HepG2 (cell line): ENCODE data around the gene BAIAP2L1. TPM values are rescaled to one million over a fixed set of nuclear protein-coding genes. Genes with fewer than 3 reads are reported as not detected.

Experiments used
- CENPT ChIP-seq: sonication (generic); formaldehyde crosslinking; IDR thresholded peaks from 2 replicates; pipeline ENCODE4 v1.8.0; 2022; ENCODE audit warnings: low read depth, mild to moderate bottlenecking, moderate library complexity, missing genetic modification reagents
- CREBL2 ChIP-seq: sonication (generic); formaldehyde crosslinking; IDR thresholded peaks from 2 replicates; pipeline ENCODE4 v1.8.1; 2023; ENCODE audit warnings: missing genetic modification reagents, mild to moderate bottlenecking, borderline replicate concordance
- HDAC6 ChIP-seq: fragments of 200-600 bp; sonication (generic); IDR thresholded peaks from 2 replicates; pipeline ENCODE4 v1.7.0; 2017; ENCODE audit warnings: mild to moderate bottlenecking, antibody characterized with exemption, low read length, low read depth
- HMGXB3 ChIP-seq: sonication (generic); formaldehyde crosslinking; IDR thresholded peaks from 2 replicates; pipeline ENCODE4 v1.4.0; 2020; ENCODE audit warnings: missing genetic modification reagents, borderline replicate concordance
- MAFG ChIP-seq: sonication (generic); formaldehyde crosslinking; IDR thresholded peaks from 2 replicates; pipeline ENCODE4 v1.5.1; 2020; ENCODE audit warnings: mild to moderate bottlenecking, missing genetic modification reagents
- RELA ChIP-seq: sonication (generic); formaldehyde crosslinking; IDR thresholded peaks from 2 replicates; pipeline ENCODE4 v1.4.0; 2020; ENCODE audit warnings: missing genetic modification reagents
- SRY ChIP-seq: sonication (generic); formaldehyde crosslinking; IDR thresholded peaks from 2 replicates; pipeline ENCODE4 v1.8.0; 2022; ENCODE audit warnings: mild to moderate bottlenecking, missing genetic modification reagents
- TEAD3 ChIP-seq: optimal IDR thresholded peaks from 2 replicates; pipeline ENCODE3; 2016; ENCODE audit warnings: borderline replicate concordance
- XRCC5 ChIP-seq: fragments of 200-400 bp; formaldehyde crosslinking; optimal IDR thresholded peaks from 2 replicates; pipeline ENCODE3; 2017; ENCODE audit warnings: mild to moderate bottlenecking, low read length
- ZNF512 ChIP-seq: sonication (generic); formaldehyde crosslinking; IDR thresholded peaks from 2 replicates; pipeline ENCODE4 v1.4.0; 2020; ENCODE audit warnings: mild to moderate bottlenecking, missing genetic modification reagents
- ZNF782 ChIP-seq: sonication (generic); formaldehyde crosslinking; IDR thresholded peaks from 2 replicates; pipeline ENCODE4 v1.4.0; 2020; ENCODE audit warnings: missing genetic modification reagents, mild to moderate bottlenecking, borderline replicate concordance
- ZNF790 ChIP-seq: sonication (generic); formaldehyde crosslinking; IDR thresholded peaks from 2 replicates; pipeline ENCODE4 v1.8.0; 2022; ENCODE audit warnings: missing genetic modification reagents, mild to moderate bottlenecking, borderline replicate concordance
- polyA plus RNA-seq, 8 experiments: library from polyadenylated mRNA; depleted of rRNA in 3 of 8; stranded (reverse) in 7 of 8; unstranded in 1 of 8; fragments of >200 nt; fragmentation: Illumina TruSeq in 4 of 8; extraction: Trizol in 4 of 8; gene quantifications; 2 replicates each; pipeline versions ENCODE4 v1.2.1 to v1.2.3, GENCODE V29; 2011 to 2016; ENCODE audit warnings: low read depth in 4 of 8, missing spikeins in 1 of 8, mixed read lengths in 1 of 8; ENCODE audit not compliant: insufficient read depth in 1 of 8
- total RNA-seq, 5 experiments: library from RNA; depleted of rRNA; stranded (reverse); fragments of >200 nt; fragmentation: Illumina TruSeq; extraction: Trizol; gene quantifications; 2 replicates each; pipeline ENCODE4 v1.2.3, GENCODE V29; 2016; ENCODE audit warnings: low read depth in 1 of 5
- TF ChIP-seq, protein P1 (sequence below), 2 experiments: fragments of 450-650 bp in 1 of 2; sonication (generic) in 1 of 2; formaldehyde crosslinking; IDR thresholded peaks; 2 replicates each; pipeline versions ENCODE4 v1.5.0 to v1.8.0; 2020 to 2022; ENCODE audit warnings: mild to moderate bottlenecking in 1 of 2, missing genetic modification reagents in 1 of 2
- TF ChIP-seq, protein P2 (sequence below): sonication (generic); formaldehyde crosslinking; IDR thresholded peaks from 2 replicates; pipeline ENCODE4 v1.9.0; 2021; ENCODE audit warnings: missing genetic modification reagents, mild to moderate bottlenecking, borderline replicate concordance
- TF ChIP-seq, protein P3 (sequence below): sonication (generic); formaldehyde crosslinking; IDR thresholded peaks from 2 replicates; pipeline ENCODE4 v1.4.0; 2020; ENCODE audit warnings: mild to moderate bottlenecking, low read depth, missing genetic modification reagents

Gene BAIAP2L1
- total and polyA plus RNA-seq, 2 of the 13 experiments (the other 11 are each of a cell fraction or from before 2014, with no cell fraction given), result 13.0 to 21.5 TPM

DNA sequence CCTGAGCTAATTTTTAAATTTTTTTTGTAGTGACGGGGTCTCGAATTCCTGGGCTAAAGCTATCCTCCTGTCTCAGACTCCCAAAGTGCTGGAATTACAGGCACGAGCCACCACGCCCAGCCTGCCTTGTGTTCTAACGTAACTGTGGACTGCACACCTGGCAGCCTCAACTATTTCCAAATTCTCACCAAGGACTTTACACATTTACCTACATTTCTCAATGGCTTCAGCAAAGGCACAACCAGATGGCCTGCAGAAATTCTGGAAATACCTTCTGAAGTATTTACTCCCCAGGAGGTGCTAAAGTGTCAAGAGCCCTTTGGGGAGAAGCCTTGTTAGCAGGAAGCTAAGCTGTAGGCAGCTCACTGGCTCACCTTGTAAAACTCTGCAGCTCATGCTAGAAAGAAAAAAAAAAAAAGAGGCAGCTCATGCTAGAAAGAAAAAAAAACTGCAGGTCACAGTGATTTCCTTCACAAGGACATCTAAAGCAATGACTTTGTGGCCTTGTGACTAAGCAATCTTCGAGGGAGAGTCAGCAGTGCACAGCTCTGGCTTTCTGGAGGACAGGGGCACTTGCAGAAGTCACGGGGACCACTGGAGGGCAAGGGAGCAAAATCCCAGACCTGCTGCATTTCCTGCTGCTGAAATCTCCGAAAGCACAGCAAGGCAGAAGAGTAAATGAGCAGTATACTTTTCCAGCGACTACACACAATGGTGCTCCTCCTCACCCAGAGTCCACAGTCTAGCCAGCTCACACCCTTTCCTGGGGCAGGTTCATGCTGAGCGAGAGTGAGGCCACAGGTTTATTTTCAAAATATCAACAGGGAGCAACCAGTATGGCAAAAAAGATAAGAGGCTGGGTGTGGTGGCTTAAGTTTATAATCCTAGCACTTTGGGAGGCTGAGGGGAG lies 40.4 kb downstream of the BAIAP2L1 start (continued):
- TF ChIP-seq HMGXB3 (no peak), HDAC6 (no peak), ZNF512 (no peak), ZNF782 (no peak), RELA (CRISPR knock-in tag) (no peak), CENPT (no peak), ZNF790 (no peak), XRCC5 (no peak), SRY (CRISPR knock-in tag) (no peak), TEAD3 (CRISPR knock-in tag) (no peak), MAFG (CRISPR knock-in tag) (no peak), CREBL2 (no peak)
- TF ChIP-seq, protein P1, sequence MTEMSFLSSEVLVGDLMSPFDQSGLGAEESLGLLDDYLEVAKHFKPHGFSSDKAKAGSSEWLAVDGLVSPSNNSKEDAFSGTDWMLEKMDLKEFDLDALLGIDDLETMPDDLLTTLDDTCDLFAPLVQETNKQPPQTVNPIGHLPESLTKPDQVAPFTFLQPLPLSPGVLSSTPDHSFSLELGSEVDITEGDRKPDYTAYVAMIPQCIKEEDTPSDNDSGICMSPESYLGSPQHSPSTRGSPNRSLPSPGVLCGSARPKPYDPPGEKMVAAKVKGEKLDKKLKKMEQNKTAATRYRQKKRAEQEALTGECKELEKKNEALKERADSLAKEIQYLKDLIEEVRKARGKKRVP (CRISPR knock-in tag; IDR thresholded peaks at IDR 0.05), result no peak
- TF ChIP-seq, protein P2, sequence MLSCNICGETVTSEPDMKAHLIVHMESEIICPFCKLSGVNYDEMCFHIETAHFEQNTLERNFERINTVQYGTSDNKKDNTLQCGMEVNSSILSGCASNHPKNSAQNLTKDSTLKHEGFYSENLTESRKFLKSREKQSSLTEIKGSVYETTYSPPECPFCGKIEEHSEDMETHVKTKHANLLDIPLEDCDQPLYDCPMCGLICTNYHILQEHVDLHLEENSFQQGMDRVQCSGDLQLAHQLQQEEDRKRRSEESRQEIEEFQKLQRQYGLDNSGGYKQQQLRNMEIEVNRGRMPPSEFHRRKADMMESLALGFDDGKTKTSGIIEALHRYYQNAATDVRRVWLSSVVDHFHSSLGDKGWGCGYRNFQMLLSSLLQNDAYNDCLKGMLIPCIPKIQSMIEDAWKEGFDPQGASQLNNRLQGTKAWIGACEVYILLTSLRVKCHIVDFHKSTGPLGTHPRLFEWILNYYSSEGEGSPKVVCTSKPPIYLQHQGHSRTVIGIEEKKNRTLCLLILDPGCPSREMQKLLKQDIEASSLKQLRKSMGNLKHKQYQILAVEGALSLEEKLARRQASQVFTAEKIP (CRISPR knock-in tag), result no peak
- TF ChIP-seq, protein P3, sequence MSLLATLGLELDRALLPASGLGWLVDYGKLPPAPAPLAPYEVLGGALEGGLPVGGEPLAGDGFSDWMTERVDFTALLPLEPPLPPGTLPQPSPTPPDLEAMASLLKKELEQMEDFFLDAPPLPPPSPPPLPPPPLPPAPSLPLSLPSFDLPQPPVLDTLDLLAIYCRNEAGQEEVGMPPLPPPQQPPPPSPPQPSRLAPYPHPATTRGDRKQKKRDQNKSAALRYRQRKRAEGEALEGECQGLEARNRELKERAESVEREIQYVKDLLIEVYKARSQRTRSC, result no peak
